Suppressor macrophage (primary cell): ENCODE measurements around the gene KCNH1.
A peak's percentile ranks its signal among the peaks of the same experiment; 100 is the strongest.

Experiments used
- DNase-seq, 4 experiments: peaks; one replicate each; pipeline ENCODE4 v3.0.0-alpha.2; 2020 to 2022

The KCNH1 gene

GRCh38 chr1:210747890-210748289, 386.1 kb downstream of the KCNH1 start:
- DNase-seq, result no peak

- no peak for DNase-seq
These were observed 386.8 kb downstream of the KCNH1 start for GRCh38 chr1:210747112-210747511.

- DNase-seq, result no peak
These were observed 387.8 kb downstream of the KCNH1 start for GRCh38 chr1:210746024-210746731.

GRCh38 chr1:210743038-210743437, 390.9 kb downstream of the KCNH1 start:
- no peak for DNase-seq

GRCh38 chr1:210741564-210741963, 392.4 kb downstream of the KCNH1 start:
- no peak for DNase-seq

- DNase-seq, result no peak
These were observed 394.3 kb downstream of the KCNH1 start for GRCh38 chr1:210739627-210740026.

- no peak for DNase-seq
These were observed 395.7 kb downstream of the KCNH1 start for GRCh38 chr1:210738256-210738655.

- no peak for DNase-seq
These were observed 397.2 kb downstream of the KCNH1 start for GRCh38 chr1:210736713-210737112.

- DNase-seq, result no peak
These were observed 402.4 kb downstream of the KCNH1 start for GRCh38 chr1:210731597-210731996.

GRCh38 chr1:210731193-210731592, 402.8 kb downstream of the KCNH1 start:
- no peak for DNase-seq

GRCh38 chr1:210730023-210730422, 403.9 kb downstream of the KCNH1 start:
- no peak for DNase-seq

- DNase-seq, result no peak
These were observed 405.4 kb downstream of the KCNH1 start for GRCh38 chr1:210728437-210729149.

GRCh38 chr1:210727709-210728108, 406.2 kb downstream of the KCNH1 start:
- no peak for DNase-seq

- DNase-seq, result peak; percentile 33 to 65 (median 46)
These were observed 407.3 kb downstream of the KCNH1 start for GRCh38 chr1:210726621-210727020.

- no peak for DNase-seq
These were observed 409.2 kb downstream of the KCNH1 start for GRCh38 chr1:210724768-210725167.

- no peak for DNase-seq
These were observed 410.3 kb downstream of the KCNH1 start for GRCh38 chr1:210723646-210724045.

GRCh38 chr1:210722410-210723081, 411.4 kb downstream of the KCNH1 start:
- no peak for DNase-seq

GRCh38 chr1:210715072-210715471, 418.9 kb downstream of the KCNH1 start:
- peak; percentile 44 to 73 (median 67) for DNase-seq

GRCh38 chr1:210711825-210712612, 421.9 kb downstream of the KCNH1 start:
- no peak for DNase-seq

GRCh38 chr1:210709701-210710100, 424.2 kb downstream of the KCNH1 start:
- DNase-seq, result peak in 3 of 4 experiments; percentile 25 to 74 (median 64)

GRCh38 chr1:210707300-210708240, 426.4 kb downstream of the KCNH1 start:
- no peak for DNase-seq

- no peak for DNase-seq
These were observed 427.7 kb downstream of the KCNH1 start for GRCh38 chr1:210706246-210706645.
